AG04449 (cell line): ENCODE results near the gene SETDB2.
A peak's percentile ranks its signal among the peaks of the same experiment; 100 is the strongest.
"Not testable (repeated sequence)": the region's sequence is repeated elsewhere in the genome, so short reads cannot be mapped to it uniquely, and the experiment has no call there.

Source experiments
- CTCF ChIA-PET: fragments of 350-600 bp; formaldehyde crosslinking; extraction: SDS; loops from one replicate; lab custom pipeline; 2021; ENCODE audit warnings: antibody characterized with exemption; lab: Yijun Ruan, JAX
- POLR2A ChIA-PET: fragments of 400-600, 350-600 bp; formaldehyde crosslinking; extraction: SDS; loops from one replicate; lab custom pipeline; 2020; ENCODE audit warnings: antibody characterized with exemption, inconsistent platforms; lab: Yijun Ruan, JAX
- DNase-seq: peaks from one replicate; pipeline ENCODE4 v3.0.0-alpha.2; 2010; ENCODE audit warnings: low read depth, low spot score
- H3K4me3 ChIP-seq: 2 replicates; pipeline ENCODE4 v1.5.1; 2011; ENCODE audit warnings: low read depth, mild to moderate bottlenecking, control low read depth, low read length
- TF ChIP-seq, protein P1 (sequence below): IDR thresholded peaks from one replicate; pipeline ENCODE4 v1.5.1; 2011; ENCODE audit warnings: mild to moderate bottlenecking, moderate library complexity, low read length, control low read depth, inconsistent platforms; ENCODE audit not compliant: insufficient read depth; ENCODE audit errors: missing control alignments

Gene SETDB2

DNA sequence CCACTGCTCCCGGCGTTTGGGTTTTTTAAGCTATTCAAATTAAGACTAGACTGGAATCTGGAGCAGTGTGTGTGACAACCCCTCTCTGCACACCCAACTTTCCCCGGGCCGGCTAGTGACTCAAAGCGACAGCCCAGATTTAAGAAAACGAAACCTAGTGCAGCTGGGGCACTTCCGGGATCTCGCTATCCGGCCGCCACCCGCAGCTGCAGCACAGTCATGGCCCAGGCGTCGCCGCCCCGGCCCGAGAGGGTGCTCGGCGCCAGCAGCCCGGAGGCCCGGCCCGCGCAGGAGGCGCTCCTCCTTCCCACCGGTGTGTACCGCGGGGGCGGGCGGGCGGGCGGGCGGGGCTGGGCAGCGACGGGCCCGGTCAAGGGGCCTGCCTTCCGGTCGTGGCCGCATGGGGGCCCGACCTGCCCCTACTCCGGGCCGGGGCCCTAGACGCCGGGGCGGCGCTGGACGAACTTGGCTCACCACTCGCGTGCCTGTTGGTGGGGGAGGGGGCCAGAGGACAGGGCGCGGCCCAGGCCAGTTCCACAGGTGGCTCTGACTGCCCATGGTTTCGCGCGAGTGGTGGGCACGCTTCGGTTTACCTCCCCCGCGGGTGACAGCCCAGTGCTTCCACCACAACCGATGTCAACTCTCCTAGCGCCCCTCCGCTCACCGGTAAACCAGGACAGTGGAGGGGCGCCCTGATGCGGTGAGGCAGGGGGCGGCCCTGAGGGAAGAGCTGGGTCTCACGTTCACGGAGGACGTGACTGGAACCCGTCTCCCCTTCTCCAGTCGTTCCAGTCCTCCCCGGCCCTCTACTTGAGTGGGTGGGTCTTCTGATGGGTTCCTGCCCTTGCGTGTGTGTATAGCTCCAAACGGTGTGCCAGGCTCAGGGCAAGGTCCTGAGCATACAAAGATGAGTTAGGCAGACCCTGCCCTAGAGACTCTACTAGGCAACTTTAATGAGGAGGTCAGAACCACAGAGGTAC lies 52.0 kb downstream of the SETDB2 start, which contains the start of gene PHF11:
Gene PHF11 (plus strand): TSS at position 171 of the 980 bp plus-strand sequence. CDS start 49 bp downstream, at position 220.
- ChIA-PET CTCF (interaction anchor here (0.6 to 0.8 kb wide), 3 partner anchors 18 to 110 kb away, joined by 3 read pairs; partner anchors contain the start of genes CAB39L and SETDB2), POLR2A (interaction anchor here (0.6 to 1.0 kb wide), 2 partner anchors 16 to 52 kb away, joined by 3 to 5 read pairs; partner anchors contain the start of genes CAB39L and SETDB2)
- H3K4me3 ChIP-seq: peak within 1 kb of the TSS; percentile 62

DNA sequence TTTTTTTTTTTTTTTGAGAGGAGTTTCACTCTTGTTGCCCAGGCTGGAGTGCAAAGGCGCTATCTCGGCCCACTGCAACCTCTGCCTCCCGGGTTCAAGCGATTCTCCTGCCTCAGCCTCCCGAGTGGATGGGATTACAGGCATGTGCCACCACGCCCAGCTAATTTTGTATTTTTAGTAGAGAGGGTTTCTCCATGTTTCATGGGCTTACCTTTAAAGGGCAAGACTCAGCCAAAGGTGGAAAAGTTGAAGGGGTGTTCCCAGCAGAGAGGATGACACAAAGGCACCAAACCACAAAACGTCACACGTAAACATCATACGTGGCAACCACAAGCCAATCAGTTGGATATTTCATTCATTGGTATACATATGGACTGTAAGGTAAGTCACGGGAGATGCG lies 52.8 kb downstream of the SETDB2 start:
- POLR2A ChIA-PET: interaction anchor here (0.6 kb wide), 1 partner anchor 15 kb away, joined by 3 read pairs; no protein-coding TSS in a partner anchor
- not testable (repeated sequence) for H3K4me3 ChIP-seq, DNase-seq
- CTCF ChIA-PET: interaction anchor here (0.7 kb wide), 1 partner anchor 19 kb away, joined by 3 read pairs; no protein-coding TSS in a partner anchor

More for the DNA sequence above, 52.0 kb downstream of the SETDB2 start, which contains the start of gene PHF11:
- TF ChIP-seq, protein P1, sequence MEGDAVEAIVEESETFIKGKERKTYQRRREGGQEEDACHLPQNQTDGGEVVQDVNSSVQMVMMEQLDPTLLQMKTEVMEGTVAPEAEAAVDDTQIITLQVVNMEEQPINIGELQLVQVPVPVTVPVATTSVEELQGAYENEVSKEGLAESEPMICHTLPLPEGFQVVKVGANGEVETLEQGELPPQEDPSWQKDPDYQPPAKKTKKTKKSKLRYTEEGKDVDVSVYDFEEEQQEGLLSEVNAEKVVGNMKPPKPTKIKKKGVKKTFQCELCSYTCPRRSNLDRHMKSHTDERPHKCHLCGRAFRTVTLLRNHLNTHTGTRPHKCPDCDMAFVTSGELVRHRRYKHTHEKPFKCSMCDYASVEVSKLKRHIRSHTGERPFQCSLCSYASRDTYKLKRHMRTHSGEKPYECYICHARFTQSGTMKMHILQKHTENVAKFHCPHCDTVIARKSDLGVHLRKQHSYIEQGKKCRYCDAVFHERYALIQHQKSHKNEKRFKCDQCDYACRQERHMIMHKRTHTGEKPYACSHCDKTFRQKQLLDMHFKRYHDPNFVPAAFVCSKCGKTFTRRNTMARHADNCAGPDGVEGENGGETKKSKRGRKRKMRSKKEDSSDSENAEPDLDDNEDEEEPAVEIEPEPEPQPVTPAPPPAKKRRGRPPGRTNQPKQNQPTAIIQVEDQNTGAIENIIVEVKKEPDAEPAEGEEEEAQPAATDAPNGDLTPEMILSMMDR: no peak
- no peak for DNase-seq

DNA sequence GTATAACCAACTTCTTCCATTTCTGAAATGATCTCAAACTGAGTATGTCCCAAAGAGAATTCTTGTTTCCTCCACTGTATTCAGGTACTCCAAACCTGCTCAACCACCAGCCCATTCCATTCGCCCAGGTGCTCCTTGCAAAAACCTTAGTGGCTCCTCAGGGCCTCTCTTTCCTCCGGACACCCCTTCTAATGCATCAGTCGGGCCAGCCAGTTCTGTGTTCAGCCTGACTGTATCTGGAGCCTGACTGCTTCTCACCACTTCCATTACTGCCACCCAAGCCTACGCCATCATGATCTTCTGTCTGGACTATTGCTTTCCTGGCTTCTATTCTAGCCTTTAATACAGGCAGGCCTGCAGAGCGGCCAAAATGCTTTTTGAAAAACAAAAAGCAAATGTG lies 53.2 kb downstream of the SETDB2 start:
- H3K4me3 ChIP-seq: no peak overlapping the region
- TF ChIP-seq, protein P1: no peak
- ChIA-PET CTCF (no interaction called here), POLR2A (no interaction called here)
- no peak for DNase-seq

DNA sequence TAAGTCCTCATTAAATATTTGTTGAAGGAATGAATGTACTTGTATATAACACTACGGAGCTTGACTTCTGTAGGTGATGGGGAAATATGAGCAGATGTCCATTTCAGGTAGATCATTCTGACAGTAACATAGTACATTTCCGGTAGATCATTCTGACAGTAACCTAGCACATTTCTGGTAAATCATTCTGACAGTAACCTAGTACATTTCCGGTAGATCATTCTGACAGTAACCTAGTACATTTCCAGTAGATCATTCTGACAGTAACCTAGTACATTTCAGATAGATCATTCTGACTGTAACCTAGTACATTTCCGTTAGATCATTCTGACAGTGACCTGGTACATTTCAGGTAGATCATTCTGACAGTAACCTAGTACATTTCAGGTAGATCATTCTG lies 54.1 kb downstream of the SETDB2 start:
- POLR2A ChIA-PET: no interaction called here
- DNase-seq: no peak
- CTCF ChIA-PET: no interaction called here
- TF ChIP-seq, protein P1: no peak
- H3K4me3 ChIP-seq: no peak overlapping the region

DNA sequence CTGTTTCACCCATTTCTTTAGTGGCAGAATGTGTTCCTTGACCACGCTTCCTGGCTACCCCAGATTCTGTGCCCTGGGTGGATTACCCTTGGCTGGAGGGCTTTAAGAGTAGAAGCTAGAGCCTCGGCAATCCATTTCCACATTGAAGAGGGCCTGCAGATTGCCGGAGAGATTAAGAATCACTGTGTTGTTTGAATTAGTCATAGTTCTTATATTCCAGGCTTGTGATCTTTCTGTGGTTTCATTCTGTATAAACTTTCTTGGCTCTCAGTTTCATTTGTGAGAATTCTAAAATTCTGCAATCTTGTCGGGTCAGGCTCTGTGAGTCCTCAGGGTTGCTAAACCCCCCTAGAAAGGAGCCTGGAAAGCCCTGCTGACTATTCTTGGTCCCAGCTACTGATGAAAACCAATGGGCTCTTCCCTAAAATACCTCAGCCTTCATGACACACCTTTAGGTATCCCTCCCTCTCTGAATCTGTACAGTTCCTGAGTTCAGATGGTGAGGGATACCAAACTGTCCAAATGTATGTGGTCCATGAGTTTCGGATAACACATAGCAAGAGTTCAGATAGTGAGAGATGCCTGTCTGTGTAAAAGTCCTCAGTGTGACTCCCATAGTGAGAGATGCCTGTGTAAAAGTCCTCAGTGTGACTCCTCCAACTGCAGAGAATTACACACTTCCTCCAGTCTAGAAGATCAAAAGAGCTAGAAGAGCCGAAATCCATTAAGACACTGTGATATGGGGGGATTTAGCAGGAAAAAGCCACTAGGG lies 56.0 kb downstream of the SETDB2 start:
- DNase-seq: peak; percentile 45
- ChIA-PET CTCF (no interaction called here), POLR2A (no interaction called here)
- TF ChIP-seq, protein P1: no peak
- peak overlapping the region; percentile 24 for H3K4me3 ChIP-seq

- POLR2A ChIA-PET: no interaction called here
- CTCF ChIA-PET: no interaction called here
- TF ChIP-seq, protein P1: no peak
- no peak overlapping the region for H3K4me3 ChIP-seq
- no peak for DNase-seq
These were observed 58.9 kb downstream of the SETDB2 start for GRCh38 chr13:49502954-49503353.
